Cerebellar cortex (tissue), 1 donor: ENCODE measurements around the gene SULF2.

Experiments used
- DNase-seq: peaks from one replicate; pipeline ENCODE4 v3.0.0-alpha.2; 2015; ENCODE audit warnings: low spot score

The SULF2 gene

GRCh38 chr20:47682028-47682783, 103.1 kb downstream of the SULF2 start:
- no peak for DNase-seq

GRCh38 chr20:47680804-47681529, 104.3 kb downstream of the SULF2 start:
- DNase-seq = no peak

- DNase-seq = no peak
Observed at GRCh38 chr20:47679462-47679861, 105.8 kb downstream of the SULF2 start.

- no peak for DNase-seq
Observed at GRCh38 chr20:47678536-47678935, 106.7 kb downstream of the SULF2 start.

- peak; percentile 41 for DNase-seq
Observed at GRCh38 chr20:47677635-47678453, 107.4 kb downstream of the SULF2 start.

GRCh38 chr20:47676912-47677634, 108.2 kb downstream of the SULF2 start:
- DNase-seq = no peak

- DNase-seq = no peak
Observed at GRCh38 chr20:47676219-47676721, 109.0 kb downstream of the SULF2 start.

GRCh38 chr20:47675190-47676142, 109.8 kb downstream of the SULF2 start:
- DNase-seq = no peak

- DNase-seq = no peak
Observed at GRCh38 chr20:47674686-47675085, 110.6 kb downstream of the SULF2 start.

- no peak for DNase-seq
Observed at GRCh38 chr20:47674145-47674544, 111.1 kb downstream of the SULF2 start.

- no peak for DNase-seq
Observed at GRCh38 chr20:47673671-47673955, 111.7 kb downstream of the SULF2 start.

GRCh38 chr20:47672886-47673670, 112.2 kb downstream of the SULF2 start:
- DNase-seq = no peak

- no peak for DNase-seq
Observed at GRCh38 chr20:47672166-47672565, 113.1 kb downstream of the SULF2 start.

- DNase-seq = no peak
Observed at GRCh38 chr20:47670913-47671312, 114.4 kb downstream of the SULF2 start.

GRCh38 chr20:47669927-47670890, 115.1 kb downstream of the SULF2 start:
- no peak for DNase-seq

- no peak for DNase-seq
Observed at GRCh38 chr20:47669489-47669888, 115.8 kb downstream of the SULF2 start.

- no peak for DNase-seq
Observed at GRCh38 chr20:47669152-47669425, 116.2 kb downstream of the SULF2 start.

- DNase-seq = no peak
Observed at GRCh38 chr20:47668313-47669151, 116.7 kb downstream of the SULF2 start.
